GM15510 (cell line): ENCODE measurements around the gene GNG8.
A peak's percentile ranks its signal among the peaks of the same experiment; 100 is the strongest.

Experiments used
- POLR2A ChIP-seq: IDR thresholded peaks from 3 replicates; pipeline ENCODE4 v1.6.1; 2011; ENCODE audit warnings: borderline replicate concordance; ENCODE audit not compliant: insufficient read length; ENCODE audit errors: extremely low read depth

GNG8 gene

GRCh38 chr19:46603195-46603637, 32.8 kb downstream of the GNG8 start:
- no peak for TF ChIP-seq POLR2A

- TF ChIP-seq POLR2A: no peak
Measured at GRCh38 chr19:46602392-46603194, 33.4 kb downstream of the GNG8 start.

GRCh38 chr19:46601318-46602224, 34.4 kb downstream of the GNG8 start, which contains the start of gene CALM3:
TSS of gene CALM3 (plus strand) at chr19:46601330. CDS start at chr19:46601435, 105 bp downstream.
- TF ChIP-seq POLR2A: peak; percentile 87

DNA sequence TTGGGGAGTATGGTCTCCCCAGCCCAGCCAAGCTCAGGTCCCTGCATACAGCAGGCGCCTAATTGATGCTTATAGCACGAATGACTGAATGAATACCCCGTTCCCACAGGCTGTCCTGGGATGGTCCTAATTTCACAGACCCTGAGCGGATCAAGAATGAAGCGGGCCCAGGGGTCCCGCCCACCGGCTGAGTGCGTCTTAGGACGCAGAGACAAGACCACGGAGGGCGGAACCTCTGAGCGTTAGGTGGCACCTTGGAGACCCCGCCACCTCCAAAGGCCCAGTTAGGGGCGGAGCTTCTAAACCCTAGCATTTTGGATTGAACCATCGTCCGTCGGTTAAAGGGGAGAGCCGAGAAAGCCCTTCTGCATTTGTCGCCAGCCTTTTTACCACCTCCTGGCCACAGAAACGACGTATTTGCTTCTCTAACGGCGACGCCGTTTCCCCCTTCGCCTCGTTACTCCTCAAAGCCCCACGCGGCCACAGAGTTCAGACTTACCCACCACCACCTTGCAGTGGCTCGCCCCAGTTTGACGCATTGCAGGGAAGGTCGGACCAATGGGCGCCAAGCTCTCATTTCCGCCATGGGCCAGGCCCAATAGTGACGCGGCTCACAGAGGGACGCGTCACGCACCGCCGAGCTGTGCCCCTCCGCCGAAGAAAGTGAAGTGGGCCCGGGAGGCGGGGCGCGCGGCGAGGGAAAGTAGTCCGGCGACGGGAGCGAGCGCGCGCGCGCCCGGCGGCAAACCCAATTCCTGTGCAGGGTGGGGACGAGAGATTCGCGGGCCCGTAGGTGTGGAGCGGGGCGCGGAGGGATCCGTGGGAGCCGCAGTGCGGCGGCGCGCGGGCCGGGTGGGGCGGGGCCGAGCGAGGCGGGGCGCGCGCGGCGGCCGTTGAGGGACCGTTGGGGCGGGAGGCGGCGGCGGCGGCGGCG, 35.4 kb downstream of the GNG8 start:
- TF ChIP-seq POLR2A: peak; percentile 76

DNA sequence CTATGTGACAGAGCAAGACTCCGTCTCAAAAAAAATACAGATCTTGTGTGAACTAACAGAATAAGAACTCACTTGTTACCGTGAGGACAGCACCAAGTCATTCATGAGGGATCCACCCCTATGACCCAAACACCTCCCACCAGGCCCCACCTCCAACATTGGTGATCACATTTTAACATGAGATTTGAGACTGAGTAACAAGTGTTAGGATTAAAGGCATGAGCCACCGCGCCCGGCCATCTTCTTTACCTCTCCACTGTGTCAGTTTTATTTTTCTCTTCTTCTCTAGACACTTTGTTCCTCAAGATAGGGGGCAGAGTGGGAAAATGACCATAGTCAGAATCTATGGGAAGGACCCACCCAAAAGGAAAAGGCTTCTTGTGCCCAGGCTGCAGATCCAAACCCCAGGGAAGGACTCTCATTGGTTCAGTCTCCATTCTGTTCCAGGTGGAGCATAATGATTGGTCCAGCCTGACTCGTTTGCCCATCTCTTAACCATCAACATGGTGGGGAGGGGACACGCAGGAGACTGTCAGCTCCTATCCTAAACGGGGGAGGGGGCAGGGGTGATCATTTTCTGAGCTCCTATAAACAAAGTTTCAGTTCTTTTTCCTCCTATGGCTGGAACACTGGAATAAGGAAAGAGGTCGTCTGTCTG, 36.2 kb downstream of the GNG8 start:
- no peak for TF ChIP-seq POLR2A

GRCh38 chr19:46598372-46598917, 37.6 kb downstream of the GNG8 start:
- TF ChIP-seq POLR2A: no peak

DNA sequence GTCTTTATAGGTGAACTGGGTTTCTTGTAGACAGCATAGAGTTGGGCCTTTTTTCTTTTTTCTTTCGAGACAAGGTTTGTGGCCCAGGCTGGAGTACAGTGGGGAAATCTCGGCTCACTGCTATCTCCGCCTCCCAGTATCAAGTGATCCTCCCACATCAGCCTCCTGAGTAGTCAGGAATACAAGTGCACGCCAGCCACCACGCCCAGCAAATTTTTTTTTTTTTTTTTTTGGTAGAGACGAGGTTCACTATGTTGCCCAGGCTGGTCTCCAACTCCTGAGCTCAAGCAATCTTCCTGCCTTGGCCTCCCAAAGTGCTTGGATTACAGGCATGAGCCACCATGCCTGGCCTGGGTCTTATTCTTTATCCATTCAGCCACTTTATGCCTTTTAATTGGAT, 40.0 kb downstream of the GNG8 start:
- no peak for TF ChIP-seq POLR2A

DNA sequence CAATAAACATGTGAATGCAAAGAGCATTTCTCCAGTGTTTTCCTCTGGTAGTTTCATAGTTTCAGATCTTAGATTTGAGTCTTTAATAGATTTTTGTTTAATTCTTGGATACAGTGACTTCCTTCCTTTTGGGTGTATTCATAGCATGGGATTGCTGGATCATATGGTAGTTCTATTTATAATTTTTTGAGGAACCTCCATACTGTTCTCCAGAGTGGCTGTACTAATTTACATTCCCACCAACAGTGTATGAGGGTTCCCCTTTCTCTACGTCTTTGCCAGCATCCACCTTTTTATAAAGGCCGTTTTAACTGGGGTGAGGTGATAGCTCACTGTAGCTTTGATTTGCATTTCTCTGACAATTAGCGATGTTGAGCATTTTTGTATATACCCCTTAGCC, 44.1 kb downstream of the GNG8 start:
- TF ChIP-seq POLR2A: no peak

- TF ChIP-seq POLR2A: no peak
Measured at GRCh38 chr19:46591254-46591653, 44.7 kb downstream of the GNG8 start.

DNA sequence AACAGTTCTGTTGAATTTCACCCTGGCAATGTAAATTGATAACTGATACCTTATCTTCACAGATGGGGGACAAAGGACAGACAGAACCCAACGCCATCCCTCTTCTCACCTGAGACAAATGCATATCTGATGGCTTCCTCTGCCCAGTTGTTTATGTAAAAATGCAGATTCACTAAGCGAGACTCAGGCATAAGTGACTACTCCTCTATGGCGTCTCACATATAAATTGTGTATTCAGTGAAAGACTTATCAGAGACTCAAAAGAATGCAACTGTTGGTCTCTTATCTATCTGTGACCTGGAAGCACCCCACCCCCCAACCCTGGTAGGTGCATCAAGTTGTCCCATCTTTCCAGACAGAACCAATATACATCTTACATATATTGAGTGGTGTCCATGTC, 48.1 kb downstream of the GNG8 start:
- no peak for TF ChIP-seq POLR2A

DNA sequence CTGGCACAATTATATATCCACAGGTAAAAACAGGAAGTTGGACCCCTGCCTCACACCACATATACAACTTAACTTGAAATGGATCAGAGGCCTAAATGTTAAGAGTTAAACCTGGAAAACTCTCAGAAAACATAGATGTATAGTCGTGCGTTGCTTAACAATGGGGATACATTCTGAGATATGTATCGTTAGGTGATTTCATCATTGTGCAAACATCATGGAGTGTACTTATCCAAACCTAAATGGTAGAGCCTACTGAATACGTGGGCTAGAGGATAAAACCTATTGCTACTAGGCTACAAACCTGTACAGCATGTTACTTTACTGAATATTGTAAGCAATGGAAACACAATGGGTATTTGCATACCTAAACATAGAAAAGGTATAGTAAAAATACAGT, 49.7 kb downstream of the GNG8 start:
- TF ChIP-seq POLR2A: no peak

- TF ChIP-seq POLR2A: no peak
Measured at GRCh38 chr19:46585539-46585938, 50.5 kb downstream of the GNG8 start.
